Peyer's patch (tissue), 4 donors: ENCODE results near the gene TAS2R46. TPM values are rescaled to one million over a fixed set of nuclear protein-coding genes. Genes with fewer than 3 reads are reported as not detected.

Source experiments
- DNase-seq, 3 donors: peaks; one replicate each; pipeline ENCODE4 v3.0.0-alpha.2; 2017 to 2019
- H3K27ac ChIP-seq, 4 donors: fragments of 200-600 bp; sonication (generic); one replicate each; pipeline ENCODE4 v1.5.1; 2016 to 2019
- H3K27me3 ChIP-seq, 2 donors: fragments of 200-600 bp; sonication (generic); one replicate each; pipeline ENCODE4 v1.5.1; 2019
- H3K36me3 ChIP-seq, 3 donors: fragments of 200-600 bp; sonication (generic); one replicate each; pipeline ENCODE4 v1.5.1; 2016 to 2019
- H3K4me1 ChIP-seq, 4 donors: fragments of 200-600 bp; sonication (generic); one replicate each; pipeline ENCODE4 v1.5.1; 2016 to 2019
- H3K4me3 ChIP-seq, 4 donors: fragments of 200-600 bp; sonication (generic); 1 replicate in 3 of 4; 2 replicates in 1 of 4; pipeline ENCODE4 v1.5.1; 2016 to 2019; ENCODE audit warnings: mild to moderate bottlenecking in 1 of 4
- H3K9me3 ChIP-seq, 4 donors: fragments of 200-600 bp; sonication (generic); one replicate each; pipeline ENCODE4 v1.5.1; 2016 to 2019; ENCODE audit warnings: mild to moderate bottlenecking in 1 of 4
- CTCF ChIP-seq, 6 experiments: fragments of 450-650 bp in 4 of 6; fragments of 200-600 bp in 2 of 6; sonication (generic) in 1 of 6; IDR thresholded peaks; one replicate each; pipeline ENCODE4 v1.5.1; 2017 to 2019; ENCODE audit warnings: antibody characterized with exemption in 6 of 6, mild to moderate bottlenecking in 3 of 6, moderate library complexity in 1 of 6
- POLR2A ChIP-seq, 2 donors: fragments of 450-650 bp; IDR thresholded peaks; one replicate each; pipeline ENCODE4 v1.5.1; 2017; ENCODE audit warnings: antibody characterized with exemption in 2 of 2, mild to moderate bottlenecking in 2 of 2, moderate library complexity in 2 of 2
- small RNA-seq, 2 donors: library from RNA; depleted of rRNA; stranded (forward); fragments of <200 nt; gene quantifications; one replicate each; pipeline ENCODE3, GENCODE V24; 2016
- total RNA-seq, 4 donors: library from RNA; depleted of rRNA; stranded (reverse); fragments of >200 nt; gene quantifications; one replicate each; pipeline ENCODE4 v1.1.0, GENCODE V29; 2016

The TAS2R46 gene
- total RNA-seq, 4 donors from 2014 or later = 3.2 to 6.1 (median 4.2) TPM; not detected in 1

GRCh38 chr12:11014234-11014633 is 47.9 kb downstream of the TAS2R46 start:
- H3K4me1 ChIP-seq = peaks cover 0 to 10% (median 1%) of the 10 kb centered on the region in 4 donors
- H3K27ac ChIP-seq = no peak overlapping the region
- no peaks in the 10 kb centered on the region for H3K27me3 ChIP-seq
- TF ChIP-seq POLR2A (IDR thresholded peaks at IDR 0.05) (no peak), CTCF (IDR thresholded peaks at IDR 0.05) (no peak)
- no peak for DNase-seq
- no peaks in the 10 kb centered on the region for H3K36me3 ChIP-seq
- no peak overlapping the region for H3K4me3 ChIP-seq
- no peaks in the 10 kb centered on the region for H3K9me3 ChIP-seq

Small RNA genes within 50 kb of the gene (small RNA-seq; reads per million reads assigned to genes)
- gene AC018630.1 = 0 reads per million in 2 donors

Other genes with a start within 250 kb of the TAS2R46 start
- gene TAS2R10, start 235.9 kb downstream of the TAS2R46 start, total RNA-seq = not detected
- gene PRR4, start 212.8 kb downstream of the TAS2R46 start, total RNA-seq = 10 to 100 TPM in 1 of 4 donors, 1 to 10 TPM in 2, not detected in 1; 5.4 to 10.2 (median 5.8) TPM
- gene PRH1, start 178.0 kb downstream of the TAS2R46 start, total RNA-seq = 10 to 100 TPM; 42.5 to 98.2 (median 47.7) TPM
- gene TAS2R13, start 152.7 kb downstream of the TAS2R46 start, total RNA-seq = 1 to 10 TPM in 3 of 4 donors, not detected in 1; 1.8 to 7.9 (median 7.2) TPM
- gene PRH2, start 133.1 kb downstream of the TAS2R46 start, total RNA-seq = not detected
- 1 to 10 TPM in 3 of 4 donors, not detected in 1; 3.4 to 5.1 (median 4.8) TPM for gene TAS2R14, start 123.0 kb downstream of the TAS2R46 start, total RNA-seq
- 1 to 10 TPM in 3 of 4 donors, not detected in 1; 1.6 to 3.9 (median 1.9) TPM for gene TAS2R50, start 75.4 kb downstream of the TAS2R46 start, total RNA-seq
- 1 to 10 TPM; 3.5 to 9.1 (median 4.7) TPM for gene TAS2R20, start 64.0 kb downstream of the TAS2R46 start, total RNA-seq
- 10 to 100 TPM in 2 of 4 donors, 1 to 10 TPM in 2; 3.2 to 14.9 (median 8.2) TPM for gene TAS2R19, start 39.7 kb downstream of the TAS2R46 start, total RNA-seq
- gene TAS2R31, start 30.9 kb downstream of the TAS2R46 start, total RNA-seq = 10 to 100 TPM in 2 of 4 donors, 1 to 10 TPM in 2; 8.1 to 20.6 (median 11.1) TPM
- 1 to 10 TPM; 2.1 to 7.4 (median 5.7) TPM for gene TAS2R43, start 30.0 kb upstream of the TAS2R46 start, total RNA-seq
- gene TAS2R30, start 72.3 kb upstream of the TAS2R46 start, total RNA-seq = 10 to 100 TPM in 2 of 4 donors, 1 to 10 TPM in 2; 6.2 to 12.9 (median 10.4) TPM
- gene SMIM10L1, start 108.9 kb upstream of the TAS2R46 start, total RNA-seq = 1 to 10 TPM; 5.8 to 7.9 (median 7.0) TPM
- gene TAS2R42, start 124.6 kb upstream of the TAS2R46 start, total RNA-seq = not detected
- gene PRB3, start 207.4 kb upstream of the TAS2R46 start, total RNA-seq = not detected
- not detected for gene PRB4, start 248.1 kb upstream of the TAS2R46 start, total RNA-seq